K562 (cell line): Measurements from ENCODE around the gene PIK3R6. TPM values are rescaled to one million over a fixed set of nuclear protein-coding genes. Genes with fewer than 3 reads are reported as not detected.

ENCODE experiments used
- ATAC-seq: fragments of 200-7000 bp; cut with Tn5 transposase; 3 replicates; pipeline ENCODE4 v1.9.1; 2020; ENCODE audit warnings: moderate library complexity
- BruUV-seq: library from RNA; stranded (reverse); fragments of 400-500 nt; replicated peaks from 2 replicates; lab custom pipeline; 2021; lab: Mats Ljungman, UMichigan
- CTCF ChIA-PET: fragments of 300-600 bp; formaldehyde crosslinking; extraction: SDS; loops from one replicate; lab custom pipeline; 2021; ENCODE audit warnings: low intra/inter-chr PET ratio; lab: Yijun Ruan, JAX
- POLR2A ChIA-PET: fragments of 300-600, 350-650 bp; sonication (Branson Sonifier 250); formaldehyde crosslinking; extraction: SDS; loops from one replicate; lab custom pipeline; 2021; ENCODE audit warnings: antibody characterized with exemption, inconsistent platforms; lab: Yijun Ruan, JAX
- DNase-seq, 4 experiments: peaks; one replicate each; pipeline versions ENCODE4 v3.0.0 to v3.0.0-alpha.2; 2011 to 2018; ENCODE audit warnings: low spot score in 3 of 4, mixed read lengths in 3 of 4; ENCODE audit errors: extremely low read depth in 1 of 4
- FAIRE-seq: peaks from 2 replicates; lab custom pipeline; 2011; peaks lifted over from hg19 to GRCh38; lab: Jason Lieb, UNC
- H2AFZ ChIP-seq: 2 replicates; pipeline ENCODE4 v1.6.0; 2011; ENCODE audit warnings: low read depth, low read length, control low read depth, inconsistent platforms
- H3K27ac ChIP-seq: fragments of 200-600 bp; 3 replicates; pipeline ENCODE4 v1.8.0; 2011; ENCODE audit warnings: low read depth, mild to moderate bottlenecking, control low read depth, inconsistent platforms, low read length, moderate library complexity, mixed read lengths; ENCODE audit errors: extremely low read depth
- H3K27me3 ChIP-seq, 2 experiments: fragments of 300-600 bp in 1 of 2; 2 replicates in 1 of 2; 3 replicates in 1 of 2; pipeline versions ENCODE4 v1.6.0 to v1.8.0; 2011; ENCODE audit warnings: inconsistent platforms in 2 of 2, low read length in 2 of 2, mild to moderate bottlenecking in 1 of 2, mixed read lengths in 1 of 2, moderate library complexity in 1 of 2; ENCODE audit not compliant: control insufficient read depth in 2 of 2, insufficient read depth in 2 of 2
- H3K36me3 ChIP-seq: fragments of 300-600 bp; 3 replicates; pipeline ENCODE4 v1.8.0; 2011; ENCODE audit warnings: mild to moderate bottlenecking, low read length, inconsistent platforms; ENCODE audit not compliant: control insufficient read depth, insufficient read depth
- H3K4me1 ChIP-seq, 2 experiments: fragments of 200-600 bp in 1 of 2; replicated peaks in 1 of 2; 2 replicates in 1 of 2; 3 replicates in 1 of 2; pipeline versions ENCODE4 v1.5.1 to v1.8.0; 2011; ENCODE audit warnings: inconsistent platforms in 2 of 2, low read length in 2 of 2, mild to moderate bottlenecking in 1 of 2, mixed read lengths in 1 of 2, moderate library complexity in 1 of 2; ENCODE audit not compliant: control insufficient read depth in 2 of 2, insufficient read depth in 2 of 2
- H3K4me2 ChIP-seq: 2 replicates; pipeline ENCODE4 v1.6.1; 2011; ENCODE audit warnings: low read length, control low read depth, inconsistent platforms, mixed read lengths; ENCODE audit not compliant: insufficient read depth
- H3K4me3 ChIP-seq: fragments of 200-600 bp; sonication (generic), shearing (Covaris generic); 2 replicates; pipeline ENCODE4 v1.5.1; 2016; ENCODE audit warnings: control low read depth, inconsistent platforms
- H3K79me2 ChIP-seq: fragments of 200-600 bp; 3 replicates; pipeline ENCODE4 v1.8.0; 2011; ENCODE audit warnings: low read length, inconsistent platforms; ENCODE audit not compliant: control insufficient read depth, insufficient read depth
- H3K9ac ChIP-seq, 2 experiments: 2 replicates each; pipeline versions ENCODE4 v1.6.0 to v1.6.1; 2011; ENCODE audit warnings: low read depth in 2 of 2, low read length in 2 of 2, control low read depth in 1 of 2, inconsistent platforms in 1 of 2, mild to moderate bottlenecking in 1 of 2, mixed read lengths in 1 of 2; ENCODE audit not compliant: insufficient read depth in 1 of 2
- H3K9me1 ChIP-seq: one replicate; pipeline ENCODE4 v1.6.0; 2011; ENCODE audit warnings: inconsistent platforms, mild to moderate bottlenecking, low read length, moderate library complexity; ENCODE audit not compliant: control insufficient read depth, insufficient read depth
- H3K9me3 ChIP-seq: replicated peaks from 2 replicates; pipeline ENCODE4 v1.5.1; 2011; ENCODE audit warnings: low read depth, low read length, inconsistent platforms; ENCODE audit not compliant: control insufficient read depth, insufficient read depth
- H4K20me1 ChIP-seq: replicated peaks from 2 replicates; pipeline ENCODE4 v1.6.1; 2011; ENCODE audit warnings: low read length, inconsistent platforms, mixed read lengths; ENCODE audit not compliant: control insufficient read depth, insufficient read depth
- FOXJ2 ChIP-seq: fragments of 200-800 bp; sonication (Bioruptor generic); IDR thresholded peaks from 2 replicates; pipeline ENCODE4 v1.6.1; 2016; ENCODE audit warnings: missing genetic modification characterization, missing compliant biosample characterization
- HBP1 ChIP-seq: fragments of 450-650 bp; formaldehyde crosslinking; IDR thresholded peaks from 2 replicates; pipeline ENCODE4 v1.4.0; 2022; ENCODE audit warnings: missing genetic modification characterization
- KAT8 ChIP-seq: fragments of 450-650 bp; IDR thresholded peaks from 2 replicates; pipeline ENCODE4 v1.6.1; 2016; ENCODE audit warnings: low read depth, mild to moderate bottlenecking
- KHSRP ChIP-seq: fragments of 450-650 bp; IDR thresholded peaks from 2 replicates; pipeline ENCODE4 v1.6.1; 2017
- MCM3 ChIP-seq: fragments of 450-650 bp; IDR thresholded peaks from 2 replicates; pipeline ENCODE4 v1.6.1; 2016
- MTA1 ChIP-seq: fragments of 450-650 bp; IDR thresholded peaks from 2 replicates; pipeline ENCODE4 v1.6.1; 2017; ENCODE audit warnings: borderline replicate concordance
- RBM17 ChIP-seq: fragments of 200-400 bp; formaldehyde crosslinking; IDR thresholded peaks from 2 replicates; pipeline ENCODE4 v1.6.1; 2017; ENCODE audit warnings: low read depth, mild to moderate bottlenecking, low read length, borderline replicate concordance
- SMAD4 ChIP-seq: fragments of 250-450 bp; sonication (Bioruptor Pico); conservative IDR thresholded peaks from 2 replicates; pipeline ENCODE4 v1.8.0; 2021; ENCODE audit warnings: inconsistent platforms, mild to moderate bottlenecking, moderate library complexity
- TEAD1 ChIP-seq, 2 experiments: fragments of 450-650 bp in 1 of 2; sonication (generic) in 1 of 2; formaldehyde crosslinking; IDR thresholded peaks; 2 replicates each; pipeline versions ENCODE4 v1.4.0 to v1.8.0; 2020 to 2022; ENCODE audit warnings: mild to moderate bottlenecking in 2 of 2, missing genetic modification reagents in 1 of 2
- TFAP4 ChIP-seq: sonication (generic); formaldehyde crosslinking; IDR thresholded peaks from 2 replicates; pipeline ENCODE4 v1.8.0; 2022; ENCODE audit warnings: missing genetic modification reagents, mild to moderate bottlenecking, moderate library complexity, borderline replicate concordance
- YY1 ChIP-seq, 3 experiments: IDR thresholded peaks; 2 replicates each; pipeline ENCODE4 v1.6.1; 2011; ENCODE audit warnings: low read length in 2 of 3, mild to moderate bottlenecking in 2 of 3, moderate library complexity in 2 of 3, borderline replicate concordance in 1 of 3, control low read depth in 1 of 3, low read depth in 1 of 3; ENCODE audit not compliant: insufficient read depth in 3 of 3, insufficient replicate concordance in 2 of 3, control insufficient read depth in 1 of 3, insufficient read length in 1 of 3; ENCODE audit errors: extremely low read depth in 1 of 3
- ZKSCAN1 ChIP-seq: fragments of 150-350 bp; IDR thresholded peaks from 2 replicates; pipeline ENCODE4 v1.6.1; 2016; ENCODE audit warnings: low read depth, low read length
- ZNF57 ChIP-seq: fragments of 450-650 bp; formaldehyde crosslinking; IDR thresholded peaks from 2 replicates; pipeline ENCODE4 v1.4.0; 2020; ENCODE audit warnings: mild to moderate bottlenecking, moderate library complexity
- WGBS: fragments of 100-300 bp; shearing (Covaris generic); methylation state at CpG from one replicate; pipeline ENCODE4 v1.1.6; 2016; ENCODE audit warnings: low coverage, mixed read lengths; ENCODE audit not compliant: insufficient coverage; ENCODE audit errors: missing lambda C conversion rate; 5-methylcytosine and 5-hydroxymethylcytosine counted together
- in situ Hi-C: fragments of 300-500 bp; cut with MboI; formaldehyde crosslinking; loops from 4 replicates; pipeline ENCODE4 v1.15.0; 2018; ENCODE audit warnings: inconsistent platforms, mixed read lengths
- intact Hi-C: fragments of 100-400 bp; cut with micrococcal nuclease; formaldehyde crosslinking; loops from 2 replicates; pipeline ENCODE4 v1.14.2; 2022
- polyA plus RNA-seq, 8 experiments: library from polyadenylated mRNA; depleted of rRNA in 4 of 8; stranded (reverse) in 5 of 8; unstranded in 3 of 8; fragments of >200 nt; fragmentation: Nextera tagmentation in 2 of 8; fragmentation: Illumina TruSeq in 1 of 8; extraction: Ambion mirVana in 2 of 8; extraction: Trizol in 1 of 8; gene quantifications; 2 replicates each; pipeline versions ENCODE4 v1.2.1 to v1.2.3, GENCODE V29; 2011 to 2014; ENCODE audit warnings: inconsistent platforms in 1 of 8, missing spikeins in 1 of 8
- total RNA-seq, 7 experiments: library from RNA; depleted of rRNA in 6 of 7; stranded (reverse); fragments of >200 nt in 6 of 7; fragmentation: Illumina TruSeq in 2 of 7; extraction: Trizol in 2 of 7; gene quantifications; 2 replicates each; pipeline versions ENCODE4 v1.2.1 to v1.2.3, GENCODE V29; 2011 to 2021; ENCODE audit warnings: low replicate concordance in 1 of 7

Gene PIK3R6
- total and polyA plus RNA-seq, 9 of the 15 experiments (the other 6 are each of a cell fraction or from before 2014, with no cell fraction given), result 0.04 TPM; not detected in 8

GRCh38 chr17:8865385-8865784 lies 2.1 kb downstream of the PIK3R6 start:
- H3K4me2 ChIP-seq, result no peak overlapping the region
- ChIA-PET CTCF (no interaction called here), POLR2A (no interaction called here)
- no peak overlapping the region for H3K27ac ChIP-seq
- no peaks in the 10 kb centered on the region for H3K9me1 ChIP-seq
- no peaks in the 10 kb centered on the region for H3K4me1 ChIP-seq
- H4K20me1 ChIP-seq, result no peaks in the 10 kb centered on the region
- no peak overlapping the region for H2AFZ ChIP-seq
- ATAC-seq (no peak), FAIRE-seq (no peak), DNase-seq (no peak)
- TF ChIP-seq YY1 (IDR thresholded peaks at IDR 0.05; ENCODE audit: borderline replicate concordance in 1 of 3, control insufficient read depth in 1 of 3, extremely low read depth in 1 of 3, insufficient read depth in 3 of 3, insufficient read length in 1 of 3, insufficient replicate concordance in 2 of 3, low read depth in 1 of 3, low read length in 2 of 3), result no peak
- no peaks in the 10 kb centered on the region for H3K36me3 ChIP-seq
- WGBS, result 0% methylated on average over 1 of the region's 6 CpGs
- H3K27me3 ChIP-seq, result peaks cover 0 to 17% of the 10 kb centered on the region in 2 experiments; a peak in 2 of 5 replicates
- H3K9ac ChIP-seq, result no peak overlapping the region
- intact Hi-C loops (no loop called here), in situ Hi-C loops (no loop called here)
- no peaks in the 10 kb centered on the region for H3K79me2 ChIP-seq
- H3K4me3 ChIP-seq, result no peak overlapping the region
- no peaks in the 10 kb centered on the region for H3K9me3 ChIP-seq
- no TSS peak for BruUV-seq

- Histone ChIP-seq H4K20me1 (no peaks in the 10 kb centered on the region), H3K27me3 (peaks cover 0 to 13% of the 10 kb centered on the region in 2 experiments; a peak in 2 of 5 replicates), H3K9ac (no peak overlapping the region), H3K9me3 (no peaks in the 10 kb centered on the region), H3K9me1 (no peaks in the 10 kb centered on the region), H3K4me3 (no peak overlapping the region), H3K4me2 (no peak overlapping the region), H2AFZ (no peak overlapping the region), H3K4me1 (peaks cover 0 to 10% of the 10 kb centered on the region in 2 experiments; a peak in 2 of 5 replicates), H3K79me2 (no peaks in the 10 kb centered on the region), H3K27ac (no peak overlapping the region), H3K36me3 (no peaks in the 10 kb centered on the region)
- BruUV-seq, result no TSS peak
- in situ Hi-C loops (no loop called here), intact Hi-C loops (no loop called here)
- no peak for ATAC-seq
- POLR2A ChIA-PET, result no interaction called here
- WGBS, result 2% methylated on average over 9 of the region's 9 CpGs
- CTCF ChIA-PET, result no interaction called here
- FAIRE-seq, result no peak
- no peak for DNase-seq
- no peak for TF ChIP-seq MTA1
- no peak for TF ChIP-seq HBP1
- no peak for TF ChIP-seq ZKSCAN1
- TF ChIP-seq KAT8, result no peak
- TF ChIP-seq MCM3, result no peak
- TF ChIP-seq TEAD1 (CRISPR knock-in tag; IDR thresholded peaks at IDR 0.05), result no peak
- no peak for TF ChIP-seq ZNF57 (CRISPR knock-in tag)
- no peak for TF ChIP-seq RBM17
- TF ChIP-seq FOXJ2 (tag), result no peak
- TF ChIP-seq SMAD4, result no peak
- no peak for TF ChIP-seq TFAP4 (CRISPR knock-in tag)
- TF ChIP-seq KHSRP, result no peak
These were observed 5.0 kb downstream of the PIK3R6 start for GRCh38 chr17:8862213-8863056.
